22Rv1 (cell line): Measurements from ENCODE around the gene LSMEM2.
A peak's percentile ranks its signal among the peaks of the same experiment; 100 is the strongest.

ENCODE experiments used
- H3K27ac ChIP-seq: fragments of 450-650 bp; 2 replicates; pipeline ENCODE4 v1.5.1; 2017
- CTCF ChIP-seq: fragments of 450-650 bp; IDR thresholded peaks from 2 replicates; pipeline ENCODE4 v1.5.1; 2017; ENCODE audit warnings: mild to moderate bottlenecking
- ZFX ChIP-seq: fragments of 450-650 bp; IDR thresholded peaks from 2 replicates; pipeline ENCODE4 v1.6.1; 2017; ENCODE audit warnings: antibody characterized with exemption, borderline replicate concordance

The LSMEM2 gene

GRCh38 chr3:50235716-50236483, 43.0 kb upstream of the LSMEM2 start, which contains the start of gene GNAI2:
Gene GNAI2, plus strand, starts transcription at chr3:50236204. Its CDS starts 132 bp downstream, at chr3:50236336.
- TF ChIP-seq CTCF (no peak), ZFX (no peak)

GRCh38 chr3:50236484-50237132, 42.3 kb upstream of the LSMEM2 start:
- H3K27ac ChIP-seq = peak overlapping the region; percentile 93
- no peak for TF ChIP-seq CTCF
- no peak for TF ChIP-seq ZFX

More at GRCh38 chr3:50235716-50236483, 43.0 kb upstream of the LSMEM2 start, which contains the start of gene GNAI2:
- H3K27ac ChIP-seq = peak within 1 kb of the TSS; percentile 93

GRCh38 chr3:50237133-50237651, 41.7 kb upstream of the LSMEM2 start:
- TF ChIP-seq ZFX = no peak
- TF ChIP-seq CTCF = no peak
- H3K27ac ChIP-seq = peak overlapping the region; percentile 93

GRCh38 chr3:50237754-50238548, 40.9 kb upstream of the LSMEM2 start:
- TF ChIP-seq CTCF (no peak), ZFX (no peak)
- H3K27ac ChIP-seq = peak overlapping the region; percentile 93

GRCh38 chr3:50238549-50239026, 40.3 kb upstream of the LSMEM2 start:
- peak overlapping the region; percentile 93 for H3K27ac ChIP-seq

GRCh38 chr3:50239649-50240048, 39.2 kb upstream of the LSMEM2 start:
- H3K27ac ChIP-seq = peak overlapping the region; percentile 12; the same call in 1 of the 2 replicates
- TF ChIP-seq CTCF (no peak), ZFX (no peak)

More at GRCh38 chr3:50238549-50239026, 40.3 kb upstream of the LSMEM2 start:
- TF ChIP-seq ZFX = no peak
- no peak for TF ChIP-seq CTCF
